Liver (tissue), 9 donors: ENCODE measurements around the gene BLOC1S1. TPM values are rescaled to one million over a fixed set of nuclear protein-coding genes. Genes with fewer than 3 reads are reported as not detected.
A peak's percentile ranks its signal among the peaks of the same experiment; 100 is the strongest.

Source experiments
- DNase-seq: peaks from one replicate; pipeline ENCODE4 v3.0.0-alpha.2; 2017; ENCODE audit warnings: low spot score
- H3K27ac ChIP-seq, 2 donors: one replicate each; pipeline ENCODE4 v1.7.0; 2013; ENCODE audit warnings: inconsistent platforms in 2 of 2, low read length in 2 of 2, control low read depth in 1 of 2, low read depth in 1 of 2, mild to moderate bottlenecking in 1 of 2
- H3K27me3 ChIP-seq, 4 donors: one replicate each; pipeline versions ENCODE4 v1.6.1 to v1.7.0; 2013; ENCODE audit warnings: low read length in 3 of 4, inconsistent platforms in 1 of 4, mild to moderate bottlenecking in 1 of 4, moderate library complexity in 1 of 4; ENCODE audit not compliant: control insufficient read depth in 4 of 4, insufficient read depth in 4 of 4
- H3K36me3 ChIP-seq, 4 donors: one replicate each; pipeline versions ENCODE4 v1.6.1 to v1.7.0; 2013; ENCODE audit warnings: low read length in 3 of 4, mild to moderate bottlenecking in 3 of 4, low read depth in 1 of 4, moderate library complexity in 1 of 4; ENCODE audit not compliant: control insufficient read depth in 4 of 4, insufficient read depth in 3 of 4
- H3K4me1 ChIP-seq, 4 donors: one replicate each; pipeline versions ENCODE4 v1.6.1 to v1.7.0; 2013; ENCODE audit warnings: low read length in 3 of 4, mild to moderate bottlenecking in 3 of 4, moderate library complexity in 1 of 4; ENCODE audit not compliant: control insufficient read depth in 4 of 4, insufficient read depth in 4 of 4
- H3K4me3 ChIP-seq, 3 donors: one replicate each; pipeline versions ENCODE4 v1.6.1 to v1.7.0; 2013; ENCODE audit warnings: low read length in 3 of 3, control low read depth in 1 of 3, low read depth in 1 of 3, mild to moderate bottlenecking in 1 of 3
- H3K9ac ChIP-seq, 2 donors: one replicate each; pipeline ENCODE4 v1.7.0; 2013; ENCODE audit warnings: low read length in 2 of 2, mild to moderate bottlenecking in 2 of 2, moderate library complexity in 2 of 2, control low read depth in 1 of 2, low read depth in 1 of 2
- H3K9me3 ChIP-seq, 4 donors: one replicate each; pipeline versions ENCODE4 v1.6.1 to v1.7.0; 2013; ENCODE audit warnings: low read length in 3 of 4; ENCODE audit not compliant: control insufficient read depth in 4 of 4
- ATF3 ChIP-seq: IDR thresholded peaks from 2 replicates; pipeline ENCODE4 v1.6.1; 2016; ENCODE audit warnings: antibody characterized with exemption
- CTCF ChIP-seq: fragments of 150-350 bp; IDR thresholded peaks from 2 replicates; pipeline ENCODE4 v1.5.1; 2017; ENCODE audit warnings: improper control_type of control experiment, low read depth, low read length; ENCODE audit not compliant: missing input control
- EGR1 ChIP-seq, 2 donors: IDR thresholded peaks; 2 replicates each; pipeline ENCODE4 v1.6.1; 2016 to 2018; ENCODE audit warnings: antibody characterized with exemption in 2 of 2, low read depth in 2 of 2
- FOXA1 ChIP-seq: IDR thresholded peaks from 2 replicates; pipeline ENCODE4 v1.6.1; 2016; ENCODE audit warnings: antibody characterized with exemption
- FOXA2 ChIP-seq: IDR thresholded peaks from 2 replicates; pipeline ENCODE4 v1.6.1; 2016; ENCODE audit warnings: antibody characterized with exemption
- GABPA ChIP-seq, 2 donors: IDR thresholded peaks in 1 of 2; conservative IDR thresholded peaks in 1 of 2; 2 replicates each; pipeline ENCODE4 v1.6.1; 2016; ENCODE audit warnings: antibody characterized with exemption in 2 of 2, mild to moderate bottlenecking in 1 of 2, moderate library complexity in 1 of 2
- HNF4A ChIP-seq, 2 donors: conservative IDR thresholded peaks; 2 replicates each; pipeline ENCODE4 v1.6.1; 2016; ENCODE audit warnings: antibody characterized with exemption in 2 of 2, mild to moderate bottlenecking in 2 of 2
- HNF4G ChIP-seq: IDR thresholded peaks from 2 replicates; pipeline ENCODE4 v1.6.1; 2016; ENCODE audit warnings: antibody characterized with exemption
- JUND ChIP-seq, 2 donors: IDR thresholded peaks; 2 replicates each; pipeline ENCODE4 v1.6.1; 2016; ENCODE audit warnings: antibody characterized with exemption in 2 of 2
- RAD21 ChIP-seq, 2 donors: IDR thresholded peaks; 2 replicates each; pipeline ENCODE4 v1.6.1; 2016; ENCODE audit warnings: antibody characterized with exemption in 2 of 2, mild to moderate bottlenecking in 2 of 2
- RXRA ChIP-seq, 2 donors: IDR thresholded peaks; 2 replicates each; pipeline ENCODE4 v1.6.1; 2017 to 2018; ENCODE audit warnings: antibody characterized with exemption in 2 of 2, mild to moderate bottlenecking in 1 of 2
- TAF1 ChIP-seq: conservative IDR thresholded peaks from 2 replicates; pipeline ENCODE4 v1.6.1; 2016; ENCODE audit warnings: antibody characterized with exemption, mild to moderate bottlenecking
- YY1 ChIP-seq: IDR thresholded peaks from 2 replicates; pipeline ENCODE4 v1.6.1; 2016; ENCODE audit warnings: antibody characterized with exemption, mild to moderate bottlenecking
- ZBTB33 ChIP-seq: IDR thresholded peaks from 2 replicates; pipeline ENCODE4 v1.6.1; 2016; ENCODE audit warnings: antibody characterized with exemption
- WGBS: extraction: QIAGEN DNeasy Blood & Tissue Kit; methylation state at CpG from one replicate; pipeline ENCODE4 v1.1.7; 2013; 5-methylcytosine and 5-hydroxymethylcytosine counted together
- polyA plus RNA-seq, 2 donors: library from polyadenylated mRNA; stranded (reverse) in 1 of 2; unstranded in 1 of 2; fragments of 200-250 nt in 1 of 2; fragments of >200 nt in 1 of 2; fragmentation: Nextera tagmentation in 1 of 2; extraction: Ambion mirVana in 1 of 2; gene quantifications; one replicate each; pipeline versions ENCODE4 v1.2.1 to v1.2.3, GENCODE V29; 2013 to 2015
- total RNA-seq, 2 donors: library from RNA; depleted of rRNA; stranded (reverse); fragments of >200 nt; gene quantifications; one replicate each; pipeline ENCODE4 v1.2.3, GENCODE V29; 2014
- TF ChIP-seq, protein P1 (sequence below): IDR thresholded peaks from 2 replicates; pipeline ENCODE4 v1.6.1; 2016; ENCODE audit warnings: antibody characterized with exemption
- TF ChIP-seq, protein P2 (sequence below): IDR thresholded peaks from 2 replicates; pipeline ENCODE4 v1.6.1; 2016; ENCODE audit warnings: antibody characterized with exemption, mild to moderate bottlenecking
- donor health status: healthy.
- donor health status: healthy.
- donor health status: healthy.
- donor health status: healthy.
- donor health status: healthy.

BLOC1S1 gene
- total and polyA plus RNA-seq, 4 donors = 43.7 to 150 (median 115) TPM

DNA sequence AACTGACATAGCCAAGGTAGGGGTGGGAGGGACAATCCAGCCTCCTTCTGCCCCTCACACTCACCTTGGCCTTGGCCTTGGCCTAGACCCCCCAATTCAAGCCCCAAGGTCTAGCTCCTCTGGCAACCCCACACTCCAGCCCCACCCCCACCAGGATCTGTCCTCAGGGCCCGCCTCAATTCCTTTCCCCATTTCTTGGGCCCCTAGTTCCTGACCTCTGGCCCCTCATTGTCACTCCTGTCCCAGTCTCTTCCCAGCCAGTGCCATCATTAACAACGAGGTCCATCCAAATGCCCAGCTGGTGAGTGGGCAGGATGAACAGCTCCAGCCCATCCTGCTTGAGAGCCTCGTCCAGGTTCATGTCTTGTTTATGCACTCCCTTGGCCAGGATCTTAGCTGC, 20.2 kb downstream of the BLOC1S1 start (continued):
- TF ChIP-seq, protein P1, sequence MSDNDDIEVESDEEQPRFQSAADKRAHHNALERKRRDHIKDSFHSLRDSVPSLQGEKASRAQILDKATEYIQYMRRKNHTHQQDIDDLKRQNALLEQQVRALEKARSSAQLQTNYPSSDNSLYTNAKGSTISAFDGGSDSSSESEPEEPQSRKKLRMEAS = no peak
- TF ChIP-seq RXRA (IDR thresholded peaks at IDR 0.05) (no peak), TAF1 (no peak), EGR1 (IDR thresholded peaks at IDR 0.05; ENCODE audit: low read depth in 2 of 2) (no peak), ATF3 (no peak)

DNA sequence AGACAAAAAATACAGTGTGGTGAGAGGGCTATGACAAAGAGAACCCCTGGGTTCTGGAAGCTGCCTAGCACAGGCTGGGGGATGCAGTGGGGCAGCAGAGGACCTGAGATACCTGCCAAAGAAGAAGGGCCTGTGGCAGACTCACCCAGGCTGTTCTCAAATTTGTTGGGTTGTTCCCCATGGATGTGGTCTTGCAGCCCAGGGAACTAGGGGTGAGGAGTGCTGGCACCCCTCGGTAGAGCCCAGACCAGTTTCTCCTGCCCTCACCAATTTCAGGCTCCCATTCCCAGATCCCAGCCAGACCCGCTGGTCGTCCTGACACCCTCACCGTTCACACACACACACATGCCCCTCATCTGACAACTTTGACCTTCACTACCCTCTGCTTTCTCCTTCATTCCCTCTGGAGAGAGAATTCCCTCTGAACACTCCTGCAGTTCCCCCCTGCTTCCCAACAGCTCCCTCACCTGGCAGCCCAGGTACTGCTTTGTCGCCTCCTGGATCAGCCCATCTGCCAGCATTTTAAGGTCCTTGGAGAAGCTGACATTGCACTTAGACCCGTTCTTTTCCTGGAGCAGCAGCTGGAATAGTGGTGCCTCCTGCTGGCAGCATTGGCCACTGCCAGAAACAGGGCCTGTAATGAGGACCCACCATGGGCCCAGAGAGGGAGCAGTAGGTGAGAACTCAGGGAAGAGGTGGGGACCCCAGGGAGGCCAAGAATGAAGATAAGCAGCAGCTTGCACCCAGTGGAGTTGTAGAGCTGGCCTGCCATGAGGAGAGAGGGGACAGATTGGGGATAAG, 21.1 kb downstream of the BLOC1S1 start:
- Histone ChIP-seq H3K9me3 (no peaks in the 10 kb centered on the region), H3K27me3 (peaks cover 0 to 3% (median 0%) of the 10 kb centered on the region in 4 donors), H3K4me3 (no peak overlapping the region), H3K36me3 (no peaks in the 10 kb centered on the region), H3K27ac (no peak overlapping the region), H3K4me1 (peaks cover 0 to 16% (median 10%) of the 10 kb centered on the region in 4 donors), H3K9ac (no peak overlapping the region)
- DNase-seq = peak; percentile 64
- WGBS = 28% methylated on average over 6 of the region's 6 CpGs
- TF ChIP-seq HNF4A (conservative IDR thresholded peaks at IDR 0.05) (peak; percentile 40 to 49), JUND (IDR thresholded peaks at IDR 0.05) (no peak), RXRA (IDR thresholded peaks at IDR 0.05) (peak in 1 of 2 donors; percentile 10), RAD21 (IDR thresholded peaks at IDR 0.05) (peak; percentile 88 to 89), CTCF (peak; percentile 72)

- peaks cover 0 to 5% (median 0%) of the 10 kb centered on the region in 4 donors for H3K27me3 ChIP-seq
- H3K4me1 ChIP-seq = peaks cover 0 to 16% (median 10%) of the 10 kb centered on the region in 4 donors
- H3K9ac ChIP-seq = no peak overlapping the region
- TF ChIP-seq RXRA (IDR thresholded peaks at IDR 0.05) (no peak), HNF4G (no peak), ATF3 (no peak), CTCF (no peak), TAF1 (no peak), FOXA2 (no peak), JUND (IDR thresholded peaks at IDR 0.05) (no peak), RAD21 (IDR thresholded peaks at IDR 0.05) (no peak), FOXA1 (no peak), YY1 (no peak), GABPA (IDR thresholded peaks at IDR 0.05 in 1 of 2, conservative IDR thresholded peaks at IDR 0.05 in 1 of 2) (no peak), ZBTB33 (no peak)
- TF ChIP-seq, protein P2, sequence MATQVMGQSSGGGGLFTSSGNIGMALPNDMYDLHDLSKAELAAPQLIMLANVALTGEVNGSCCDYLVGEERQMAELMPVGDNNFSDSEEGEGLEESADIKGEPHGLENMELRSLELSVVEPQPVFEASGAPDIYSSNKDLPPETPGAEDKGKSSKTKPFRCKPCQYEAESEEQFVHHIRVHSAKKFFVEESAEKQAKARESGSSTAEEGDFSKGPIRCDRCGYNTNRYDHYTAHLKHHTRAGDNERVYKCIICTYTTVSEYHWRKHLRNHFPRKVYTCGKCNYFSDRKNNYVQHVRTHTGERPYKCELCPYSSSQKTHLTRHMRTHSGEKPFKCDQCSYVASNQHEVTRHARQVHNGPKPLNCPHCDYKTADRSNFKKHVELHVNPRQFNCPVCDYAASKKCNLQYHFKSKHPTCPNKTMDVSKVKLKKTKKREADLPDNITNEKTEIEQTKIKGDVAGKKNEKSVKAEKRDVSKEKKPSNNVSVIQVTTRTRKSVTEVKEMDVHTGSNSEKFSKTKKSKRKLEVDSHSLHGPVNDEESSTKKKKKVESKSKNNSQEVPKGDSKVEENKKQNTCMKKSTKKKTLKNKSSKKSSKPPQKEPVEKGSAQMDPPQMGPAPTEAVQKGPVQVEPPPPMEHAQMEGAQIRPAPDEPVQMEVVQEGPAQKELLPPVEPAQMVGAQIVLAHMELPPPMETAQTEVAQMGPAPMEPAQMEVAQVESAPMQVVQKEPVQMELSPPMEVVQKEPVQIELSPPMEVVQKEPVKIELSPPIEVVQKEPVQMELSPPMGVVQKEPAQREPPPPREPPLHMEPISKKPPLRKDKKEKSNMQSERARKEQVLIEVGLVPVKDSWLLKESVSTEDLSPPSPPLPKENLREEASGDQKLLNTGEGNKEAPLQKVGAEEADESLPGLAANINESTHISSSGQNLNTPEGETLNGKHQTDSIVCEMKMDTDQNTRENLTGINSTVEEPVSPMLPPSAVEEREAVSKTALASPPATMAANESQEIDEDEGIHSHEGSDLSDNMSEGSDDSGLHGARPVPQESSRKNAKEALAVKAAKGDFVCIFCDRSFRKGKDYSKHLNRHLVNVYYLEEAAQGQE = no peak
- no peak overlapping the region for H3K4me3 ChIP-seq
- H3K36me3 ChIP-seq = no peaks in the 10 kb centered on the region
- peak overlapping the region; percentile 9 to 68 for H3K27ac ChIP-seq
- WGBS = 30% methylated on average over 4 of the region's 4 CpGs
- no peaks in the 10 kb centered on the region for H3K9me3 ChIP-seq
- DNase-seq = no peak
These were observed 21.8 kb downstream of the BLOC1S1 start for GRCh38 chr12:55737581-55738122.
